ENCODE results near the gene GPSM1.

DNA sequence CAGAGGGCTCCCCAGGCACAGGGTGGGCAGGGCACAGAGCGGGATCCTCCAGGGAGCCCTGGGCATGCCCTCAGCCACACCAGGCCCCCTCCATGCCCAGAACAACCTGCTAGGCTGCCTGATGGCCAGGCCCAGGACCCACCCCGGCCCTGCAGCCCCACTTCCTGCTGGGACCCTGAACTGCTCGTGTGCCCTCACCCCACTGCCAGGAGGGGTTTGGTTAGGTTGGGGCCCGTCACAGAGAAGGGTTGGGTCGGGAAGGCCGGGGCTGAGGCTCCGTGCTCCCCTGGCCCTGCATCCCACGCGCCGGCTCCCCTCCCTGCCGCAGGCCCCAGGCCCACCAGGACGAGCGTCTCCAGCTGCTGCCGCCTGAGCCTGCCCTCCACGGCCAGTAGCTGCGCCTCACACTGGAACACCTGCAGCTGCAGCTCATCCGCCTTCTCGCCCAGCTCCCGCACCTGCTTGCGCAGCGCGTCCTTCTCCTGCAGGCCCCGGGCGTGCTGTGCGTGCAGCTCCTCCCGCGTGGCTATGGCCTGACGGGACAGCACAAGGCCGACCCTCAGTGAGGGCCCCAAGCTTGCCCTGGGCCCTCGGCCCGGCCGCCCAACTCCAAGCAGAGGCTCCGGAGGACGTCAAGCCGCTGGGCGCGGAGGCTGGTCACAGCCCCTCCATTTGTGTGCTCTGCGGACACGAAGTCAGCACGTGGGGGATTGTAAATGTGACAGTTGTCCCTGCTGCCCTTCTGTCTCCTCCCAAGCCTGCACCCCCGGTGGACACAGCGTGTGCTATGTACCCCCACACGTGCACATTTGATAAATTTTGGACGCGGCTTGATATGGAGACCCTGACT is 40.2 kb downstream of the GPSM1 start:
- no peak for TF ChIP-seq CTCF (IDR thresholded peaks at IDR 0.05)
- no peak for TF ChIP-seq POLR2AphosphoS5 (IDR thresholded peaks at IDR 0.05; ENCODE audit: insufficient read depth in 1 of 2, low read depth in 1 of 2)
- TF ChIP-seq POLR2A (IDR thresholded peaks at IDR 0.05), result no peak
